CD4-positive, alpha-beta T cell treated with Interleukin-21 for 1 hour (primary cell): Measurements from ENCODE around the gene CTSH.
A peak's percentile ranks its signal among the peaks of the same experiment; 100 is the strongest.

ENCODE experiments used
- DNase-seq: peaks from one replicate; pipeline ENCODE4 v3.0.0-alpha.2; 2020

The CTSH gene, protein sequence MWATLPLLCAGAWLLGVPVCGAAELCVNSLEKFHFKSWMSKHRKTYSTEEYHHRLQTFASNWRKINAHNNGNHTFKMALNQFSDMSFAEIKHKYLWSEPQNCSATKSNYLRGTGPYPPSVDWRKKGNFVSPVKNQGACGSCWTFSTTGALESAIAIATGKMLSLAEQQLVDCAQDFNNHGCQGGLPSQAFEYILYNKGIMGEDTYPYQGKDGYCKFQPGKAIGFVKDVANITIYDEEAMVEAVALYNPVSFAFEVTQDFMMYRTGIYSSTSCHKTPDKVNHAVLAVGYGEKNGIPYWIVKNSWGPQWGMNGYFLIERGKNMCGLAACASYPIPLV

DNA sequence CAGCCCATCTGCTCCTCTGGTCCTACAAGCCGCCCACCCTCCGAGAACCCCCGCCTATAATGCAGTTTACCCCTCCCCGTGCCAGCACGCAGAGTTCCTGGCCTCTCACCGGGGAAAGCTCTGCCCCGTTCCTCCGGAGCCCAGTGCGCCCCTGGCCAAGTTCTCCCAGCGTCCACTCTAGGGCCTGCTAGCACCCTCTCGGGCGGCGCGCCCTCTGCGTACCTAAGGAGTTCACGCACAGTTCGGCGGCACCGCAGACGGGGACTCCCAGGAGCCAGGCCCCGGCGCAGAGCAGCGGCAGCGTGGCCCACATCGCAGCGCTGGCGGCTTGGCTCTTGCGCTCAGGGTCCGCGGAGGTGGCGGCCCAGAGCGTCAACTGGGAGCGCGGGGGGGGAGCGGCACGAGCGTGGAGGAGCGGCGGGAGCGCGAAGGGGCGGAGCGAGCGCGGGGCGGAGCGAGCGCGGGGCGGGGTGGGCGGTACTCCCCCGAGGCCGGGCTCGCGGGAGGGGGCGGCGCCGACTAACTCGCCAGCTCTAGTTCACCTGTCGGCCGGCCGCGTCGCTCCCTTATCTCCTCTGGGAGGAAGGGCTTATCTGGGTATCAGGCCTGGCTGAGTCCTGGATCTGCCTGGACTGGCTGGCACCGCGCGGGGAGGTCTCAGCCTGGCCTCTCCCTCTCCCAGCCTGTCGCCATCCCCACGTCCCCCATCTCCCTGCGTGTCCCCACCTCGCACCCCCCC lies at the start of gene CTSH:
CTSH (minus strand) TSS at position 378 of the 739 bp plus-strand sequence; CDS start at position 313, 65 bp downstream.
- DNase-seq: peak; percentile 84

DNA sequence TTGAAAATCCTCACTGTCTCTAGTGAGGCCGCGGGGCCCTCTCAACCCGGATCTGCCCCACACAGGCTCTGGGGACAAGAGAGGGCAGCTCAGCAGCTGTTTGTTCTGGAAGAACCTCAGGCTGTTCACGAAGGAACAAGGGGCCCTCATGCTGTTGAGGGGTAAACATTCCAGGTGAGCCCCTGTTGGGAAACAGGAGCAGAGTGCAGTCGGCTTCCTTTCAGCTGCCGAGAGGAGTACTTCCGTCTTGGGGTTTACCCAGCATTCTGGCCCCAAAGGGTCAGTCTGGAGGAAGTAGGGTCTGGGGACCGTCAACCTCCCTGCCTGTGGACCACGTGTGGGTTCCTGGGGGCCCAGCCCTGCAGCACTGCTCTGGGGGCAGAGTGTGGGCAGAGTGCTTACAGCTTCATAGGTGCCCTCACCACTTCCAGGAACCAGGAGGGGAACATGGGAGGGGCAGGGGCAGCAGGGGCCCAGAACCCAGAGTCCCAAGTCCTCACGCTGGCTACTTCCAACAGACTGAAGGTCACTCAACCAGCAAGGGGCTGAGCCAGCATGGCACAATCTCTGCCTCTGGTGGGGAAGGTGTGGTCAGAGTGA lies 49.2 kb upstream of the CTSH start:
- DNase-seq: no peak

DNA sequence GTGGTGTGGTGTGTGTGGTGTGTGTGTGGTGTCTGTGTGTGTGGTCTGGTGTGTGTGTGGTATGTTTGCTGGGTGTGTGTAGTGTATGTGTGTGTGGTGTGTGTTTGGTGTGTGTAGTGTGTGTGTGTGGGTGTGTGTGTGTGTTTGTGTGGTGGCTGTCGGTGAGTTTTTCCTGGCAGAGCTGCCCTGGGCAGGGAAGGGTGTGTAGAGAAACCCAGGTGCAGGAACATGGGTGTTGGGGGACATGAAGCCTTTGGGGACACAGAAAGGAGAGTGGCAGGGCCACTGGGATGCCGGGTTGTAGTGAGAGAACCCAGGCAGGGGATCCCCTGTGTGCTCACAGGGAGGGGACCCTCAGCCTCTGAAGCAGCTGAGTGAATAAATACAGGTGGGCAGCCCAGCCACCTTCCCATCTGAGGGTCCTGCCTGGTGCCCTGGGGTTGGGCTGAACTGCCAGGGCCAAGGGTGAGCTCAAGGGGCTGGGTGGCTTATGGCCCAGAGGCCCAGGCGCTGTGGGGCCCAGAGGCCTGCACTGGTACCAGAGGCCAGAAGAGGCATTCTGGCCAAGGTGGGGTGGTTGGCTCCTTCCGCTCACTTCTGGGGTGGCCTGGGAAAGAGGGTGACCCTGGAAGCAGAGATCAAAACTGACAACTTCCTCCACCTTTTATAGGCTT lies 48.5 kb upstream of the CTSH start:
- no peak for DNase-seq

DNA sequence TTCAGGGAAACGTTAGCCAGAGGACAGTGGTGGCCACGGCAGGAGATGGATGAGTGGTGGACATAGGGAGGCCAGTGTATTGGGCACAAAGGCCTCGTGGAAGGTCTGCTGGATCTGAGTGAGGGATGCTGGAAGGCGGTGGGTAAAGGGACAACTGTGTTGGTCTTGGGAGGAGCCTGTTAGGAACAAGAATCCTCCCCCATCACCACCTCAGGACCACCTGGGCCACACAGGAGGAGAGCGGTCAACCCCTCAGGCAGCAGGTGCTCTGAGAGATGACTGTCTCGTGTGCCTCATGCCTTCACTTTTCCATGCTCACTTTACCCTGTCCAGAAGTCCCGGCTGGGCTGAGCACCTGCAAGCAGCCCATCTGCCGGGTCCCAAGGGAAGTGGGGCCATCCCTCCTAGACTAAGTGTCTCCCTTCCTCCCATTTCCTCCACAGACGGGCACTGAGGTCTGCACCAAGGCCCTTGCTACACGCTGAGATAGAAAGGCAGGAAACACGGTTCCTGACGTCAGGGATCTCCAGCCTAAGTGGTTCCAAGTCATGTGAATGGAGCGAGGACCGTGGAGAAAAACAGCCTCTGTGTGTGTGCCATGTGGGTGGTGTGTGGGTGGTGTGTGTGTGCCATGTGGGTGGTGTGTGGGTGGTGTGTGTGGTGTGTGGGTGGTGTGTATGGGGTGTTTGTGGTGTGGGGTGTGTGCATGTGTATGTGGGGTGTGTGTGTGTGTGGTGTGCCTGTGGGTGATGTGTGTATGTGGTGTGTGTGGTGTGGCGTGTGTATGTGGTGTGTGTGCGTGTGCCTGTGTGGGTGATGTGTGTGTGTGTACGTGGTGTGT lies 47.8 kb upstream of the CTSH start:
- no peak for DNase-seq

DNA sequence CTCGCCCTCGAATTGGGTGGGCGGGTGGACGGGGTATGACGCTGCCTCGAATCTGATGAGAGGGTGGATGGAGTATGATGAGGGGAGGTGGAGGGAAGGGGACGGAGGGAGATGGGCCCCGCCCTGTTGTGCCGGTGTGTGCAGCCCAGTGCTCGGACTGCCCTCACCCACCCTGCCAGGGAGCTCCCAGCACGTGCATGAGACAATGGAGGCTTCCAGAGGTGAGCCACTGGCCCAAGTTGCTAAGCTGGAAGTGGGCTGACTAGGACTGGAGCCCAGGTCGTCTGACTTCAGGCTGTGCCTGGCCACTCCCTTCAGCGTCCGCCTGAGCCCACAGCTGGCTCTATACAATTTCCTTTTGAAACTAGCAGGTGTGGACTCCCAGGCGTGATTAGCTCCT lies 47.0 kb upstream of the CTSH start:
- no peak for DNase-seq

DNA sequence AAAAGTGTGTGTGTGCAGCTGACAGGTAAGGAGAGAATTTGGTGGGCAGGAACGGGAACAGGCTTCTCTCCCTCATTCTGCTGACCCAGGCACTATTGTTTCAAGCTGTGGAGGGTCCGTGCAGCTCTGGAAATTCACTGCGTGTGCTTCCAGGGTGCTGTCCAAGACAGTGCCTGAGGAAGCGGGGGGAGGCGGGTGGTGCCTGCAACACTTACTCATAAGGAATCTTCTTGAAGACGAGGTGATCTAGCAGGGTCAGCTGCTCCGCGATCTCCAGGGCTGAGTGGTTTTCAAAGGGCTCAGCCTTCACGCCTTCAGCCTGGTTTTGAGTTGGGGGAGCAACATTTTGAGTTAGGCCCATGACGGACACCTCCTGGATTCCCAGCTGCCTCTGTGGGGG lies 46.6 kb upstream of the CTSH start:
- no peak for DNase-seq

DNA sequence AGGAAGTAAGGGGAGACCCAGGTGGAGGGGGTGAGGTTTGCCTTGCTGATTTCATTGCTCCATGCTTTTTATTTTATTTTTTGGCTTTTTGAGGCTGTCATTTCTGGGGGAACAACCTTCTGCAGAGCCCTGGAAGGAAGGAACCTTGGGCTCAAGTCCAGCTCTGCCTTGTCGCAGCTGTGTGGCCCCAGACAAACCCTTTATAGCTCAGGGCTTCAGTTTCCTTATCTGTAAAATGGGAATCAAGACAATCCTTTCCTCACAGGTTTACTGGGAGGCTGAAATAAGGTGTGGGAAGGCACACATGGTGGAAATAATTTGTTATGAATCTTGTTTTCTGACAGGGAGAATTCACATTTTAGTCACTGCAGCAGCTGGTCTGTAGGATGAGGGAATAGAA lies 45.4 kb upstream of the CTSH start:
- DNase-seq: no peak

DNA sequence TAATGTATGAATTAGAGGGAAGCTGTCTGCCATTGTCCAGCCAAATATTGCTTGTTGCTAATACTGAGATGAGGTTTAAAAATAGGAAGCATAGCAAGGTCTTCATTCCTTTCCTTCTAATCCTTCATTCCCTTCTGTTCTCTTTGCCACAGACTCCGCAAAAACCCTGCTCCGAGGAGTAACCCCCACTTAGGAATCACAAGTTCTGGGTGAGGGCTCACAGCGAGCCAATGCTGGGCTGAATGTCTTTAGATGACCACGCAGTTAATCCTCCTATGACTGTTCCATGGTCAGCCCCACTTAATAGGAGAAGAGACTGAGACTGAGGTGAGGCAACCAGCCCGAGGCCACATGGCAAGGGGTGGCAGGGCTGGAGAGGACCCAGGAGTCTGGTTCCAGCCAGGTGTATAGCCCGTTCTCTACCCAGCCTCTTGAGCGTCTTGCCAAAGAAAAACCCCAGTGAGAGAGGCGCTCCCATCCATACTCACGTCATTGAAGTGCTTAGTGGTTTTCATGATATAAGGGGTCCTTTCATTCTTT lies 44.9 kb upstream of the CTSH start:
- no peak for DNase-seq

DNA sequence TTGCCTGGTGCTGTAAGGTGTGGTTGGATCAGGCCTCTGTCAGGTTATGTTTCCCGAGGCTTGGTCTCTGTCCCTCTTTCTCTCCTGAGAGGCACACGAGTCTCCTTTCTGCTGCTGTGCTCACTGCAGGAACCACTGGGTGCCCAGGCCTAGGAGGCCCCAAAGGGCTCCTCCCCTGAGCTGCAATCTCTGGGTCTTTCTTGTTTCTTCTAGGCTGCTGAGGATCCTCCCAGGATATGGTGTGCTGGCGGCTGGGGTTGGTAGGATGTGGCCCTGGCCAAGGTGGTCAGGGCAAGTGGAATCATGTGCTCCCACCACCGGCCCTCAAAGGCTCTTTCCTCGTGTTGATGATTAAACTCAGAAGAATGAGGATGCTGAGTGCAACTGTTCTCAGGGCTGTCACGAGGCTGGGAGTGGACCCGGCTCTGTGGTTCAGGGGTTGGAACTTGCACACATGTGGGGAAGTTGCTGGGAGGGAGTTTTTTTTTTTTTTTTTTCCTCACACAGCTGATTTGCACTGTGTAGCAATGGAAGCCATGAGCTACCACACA lies 43.6 kb upstream of the CTSH start:
- DNase-seq: peak; percentile 16

DNA sequence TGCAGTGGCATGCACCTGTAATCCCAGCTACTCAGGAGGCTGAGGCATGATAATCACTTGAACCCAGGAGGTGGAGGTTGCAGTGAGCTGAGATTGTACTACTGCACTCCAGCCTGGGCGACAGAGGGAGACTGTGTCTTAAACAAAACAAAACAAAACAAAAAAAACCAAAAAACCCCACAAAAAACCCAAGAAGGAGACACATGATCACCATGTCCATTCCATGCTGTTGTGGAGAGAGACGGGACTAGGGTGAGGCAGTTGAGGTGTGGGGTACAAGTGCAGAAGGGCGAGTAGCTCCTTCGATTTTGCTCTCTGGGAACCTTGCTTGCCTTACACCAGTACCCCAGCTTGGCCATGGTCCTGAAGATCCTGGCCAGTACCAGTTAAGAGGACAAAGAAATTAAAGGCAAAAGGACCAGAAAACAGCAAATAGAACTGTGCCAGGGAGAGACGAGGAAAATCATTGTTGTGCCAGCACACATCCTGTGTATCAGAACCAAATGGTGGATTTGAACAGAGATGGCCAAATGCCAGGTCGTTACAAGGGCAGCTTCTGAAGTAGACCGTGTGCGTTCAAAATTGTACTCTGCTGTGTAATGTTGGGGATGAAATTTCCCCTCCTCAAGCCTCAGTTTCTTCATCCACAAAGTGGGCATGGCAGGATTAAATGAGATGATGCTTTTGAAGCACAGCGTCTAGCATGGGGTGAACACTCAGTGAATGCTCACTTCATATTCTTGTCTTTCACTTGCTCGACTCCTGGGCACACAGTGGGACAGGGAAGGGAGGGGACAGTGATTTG lies 42.9 kb upstream of the CTSH start:
- no peak for DNase-seq

DNA sequence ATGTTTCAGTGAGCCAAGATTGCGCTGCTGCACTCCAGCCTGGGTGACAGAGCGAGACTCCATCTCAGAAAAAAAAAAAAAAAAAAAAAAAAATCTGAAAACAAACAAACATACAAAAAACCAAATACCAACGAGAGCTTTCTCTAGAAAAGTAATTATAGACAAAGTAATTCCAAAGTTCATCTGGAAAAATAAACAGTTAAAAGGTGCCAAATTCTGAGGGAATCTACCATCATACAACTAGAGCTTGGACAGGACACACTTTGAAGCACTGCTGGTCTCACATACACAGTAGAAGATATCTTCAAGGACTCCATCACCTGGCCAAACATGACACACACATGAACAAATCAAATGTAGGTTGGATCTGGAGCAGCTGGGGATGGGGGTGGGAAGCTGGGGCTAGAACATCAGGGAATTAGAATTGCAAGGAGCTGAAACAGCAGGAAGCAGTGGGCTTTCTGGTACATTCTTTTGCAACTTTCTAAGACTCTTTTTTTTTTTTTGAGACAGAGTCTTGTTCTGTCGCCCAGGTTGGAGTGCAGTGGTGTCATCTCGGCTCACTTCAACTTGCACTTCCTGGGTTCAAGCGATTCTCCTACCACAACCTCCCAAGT lies 41.1 kb upstream of the CTSH start:
- DNase-seq: no peak

DNA sequence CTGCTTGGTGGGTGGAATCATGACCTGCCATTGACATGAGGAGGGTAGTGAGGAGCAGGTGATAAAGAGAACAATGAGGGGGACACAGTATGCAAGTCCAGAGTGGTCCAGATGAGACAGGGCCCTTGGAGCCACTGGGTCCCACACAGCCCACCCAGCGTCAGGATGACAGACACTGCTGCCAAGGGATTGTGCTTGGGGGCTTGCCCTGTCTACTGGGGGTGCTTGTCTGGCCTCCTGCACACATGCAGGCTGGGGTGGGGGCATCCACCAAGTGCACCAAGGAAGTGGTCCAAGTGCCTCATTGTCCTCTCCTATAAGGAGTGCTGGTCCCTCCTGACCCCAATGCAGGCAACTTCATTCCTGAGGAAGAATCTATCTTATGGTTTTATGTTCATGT lies 39.2 kb upstream of the CTSH start:
- no peak for DNase-seq

DNA sequence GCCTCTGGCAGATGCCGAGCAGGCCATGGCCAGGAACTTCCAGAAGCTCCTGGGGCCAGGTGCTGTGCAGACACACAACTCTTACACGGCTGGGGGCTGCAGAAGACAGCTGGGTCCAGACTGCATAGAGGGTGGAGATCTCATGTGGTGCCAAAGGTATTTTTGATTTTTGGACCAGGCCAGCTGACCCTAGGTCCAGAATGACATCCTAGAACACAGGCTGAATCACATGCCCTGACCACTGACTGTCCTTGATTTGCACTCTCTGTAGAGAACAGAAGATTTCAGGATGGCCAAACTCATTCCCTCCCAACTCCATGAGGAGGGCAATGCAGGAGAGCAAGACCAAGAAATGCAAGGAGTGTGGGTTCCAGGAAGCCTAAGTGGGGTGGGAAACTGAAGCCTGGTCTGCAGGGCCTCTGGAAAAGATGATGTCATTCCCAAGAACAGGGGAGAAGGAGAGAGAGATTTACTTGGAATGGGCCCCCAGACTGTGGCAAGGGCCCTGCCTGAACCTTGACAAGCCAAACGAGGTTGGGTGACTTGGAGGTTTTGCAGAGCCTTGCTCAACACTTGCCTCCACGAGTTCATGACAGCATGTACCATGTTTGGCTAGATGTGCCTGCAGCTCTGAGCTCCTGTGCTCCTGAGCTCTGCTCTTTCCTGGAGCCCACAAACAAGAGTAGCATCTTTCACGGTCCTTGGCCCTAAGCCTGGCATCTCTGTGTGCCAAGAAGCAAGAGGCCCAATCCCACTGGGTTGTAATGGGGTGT lies 38.5 kb upstream of the CTSH start:
- DNase-seq: no peak

DNA sequence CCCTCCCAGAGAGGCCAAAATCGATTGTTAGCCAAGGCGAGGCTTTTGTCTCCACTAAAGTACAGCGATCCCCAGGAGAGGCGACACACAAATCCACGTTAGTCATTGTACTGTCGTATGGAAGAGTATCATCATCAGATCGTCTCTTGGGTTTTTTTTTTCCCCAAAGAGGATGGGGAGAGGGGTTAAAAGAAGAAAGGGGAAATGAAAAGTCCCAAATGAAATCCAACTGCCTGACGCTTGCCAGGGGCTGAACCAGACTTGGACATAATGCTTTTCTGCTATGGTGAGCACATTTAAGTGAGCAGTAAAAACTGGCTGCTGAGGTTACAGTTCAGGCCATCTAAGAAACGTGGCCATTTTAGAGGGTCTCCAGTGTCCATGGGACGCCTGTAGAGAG lies 37.9 kb upstream of the CTSH start:
- DNase-seq: no peak

DNA sequence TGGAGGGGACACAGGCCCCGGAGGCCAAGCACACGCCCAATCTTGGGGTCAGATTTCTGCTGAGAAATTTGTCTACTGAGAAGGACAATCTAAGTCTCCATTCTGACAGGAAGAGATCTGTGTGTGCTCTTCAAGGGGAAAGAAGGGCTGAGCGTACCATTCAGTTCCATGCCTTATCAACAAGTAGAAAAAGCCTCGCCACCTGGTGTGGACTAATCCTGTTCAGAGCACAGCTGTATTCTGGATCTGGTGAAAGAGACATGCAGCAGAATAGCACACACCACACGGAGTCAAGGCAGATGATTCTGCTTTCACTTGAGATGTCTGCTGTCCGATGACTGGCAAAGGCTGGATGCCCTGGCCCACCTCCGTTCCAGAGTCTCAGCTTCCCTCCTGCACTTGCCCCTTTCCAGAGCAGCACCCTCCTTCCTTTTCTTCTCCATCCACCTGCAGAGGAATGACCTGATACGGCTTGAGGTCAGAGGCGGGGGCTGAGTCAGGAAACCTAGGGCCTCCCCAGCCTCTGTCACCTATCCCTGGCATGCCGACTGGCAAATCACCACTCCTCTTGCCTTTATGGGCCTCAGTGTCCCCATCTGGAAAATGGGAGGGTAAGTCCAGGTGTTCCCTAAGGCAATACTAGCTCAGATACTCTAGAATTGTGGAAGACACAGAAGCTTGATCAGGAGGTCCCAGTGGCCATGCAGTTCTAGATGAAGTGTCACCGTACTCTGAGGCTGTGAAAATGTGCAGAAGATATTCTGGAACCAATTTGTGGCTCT lies 36.9 kb upstream of the CTSH start:
- DNase-seq: no peak

DNA sequence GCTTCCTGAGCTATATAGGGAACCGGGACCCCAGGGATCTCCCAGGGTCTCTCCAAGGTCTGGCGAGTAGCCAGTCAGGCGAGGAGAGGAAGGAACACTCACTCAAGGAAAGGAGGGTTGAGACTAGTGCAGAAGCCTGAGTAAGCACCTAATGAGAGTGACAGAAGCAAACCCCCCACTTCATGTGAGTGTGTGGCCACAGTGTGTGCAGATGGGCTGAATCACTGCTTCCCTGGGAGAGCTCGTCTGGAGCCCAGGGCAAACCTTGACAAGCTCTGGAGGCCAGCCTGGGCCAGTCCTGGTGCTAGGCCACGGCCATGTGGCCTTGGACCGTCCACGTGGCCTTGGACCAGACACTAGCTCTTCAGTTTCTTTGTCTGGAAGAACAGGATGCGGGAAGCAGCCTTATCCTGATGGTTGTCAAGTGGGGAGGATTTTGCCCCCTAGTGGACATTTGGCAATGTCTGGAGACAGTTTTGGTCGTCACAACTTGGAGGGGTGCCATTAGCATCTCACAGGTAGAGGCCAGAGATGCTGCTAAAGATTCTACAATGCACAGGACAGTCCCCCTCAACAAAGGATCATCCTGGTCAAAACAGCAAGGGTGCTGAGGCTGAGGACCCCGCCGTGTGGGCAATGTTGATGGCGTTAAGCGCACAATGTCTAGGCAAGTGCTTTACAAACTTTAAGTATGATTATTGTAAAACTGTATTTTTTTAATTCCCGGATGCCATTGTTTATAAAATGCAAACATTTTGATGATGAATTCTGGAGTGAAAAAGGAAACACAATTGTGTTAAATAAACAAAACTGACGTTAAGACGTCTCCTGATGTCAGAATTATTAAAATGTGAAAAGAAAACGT lies 34.8 kb upstream of the CTSH start:
- peak; percentile 40 for DNase-seq

DNA sequence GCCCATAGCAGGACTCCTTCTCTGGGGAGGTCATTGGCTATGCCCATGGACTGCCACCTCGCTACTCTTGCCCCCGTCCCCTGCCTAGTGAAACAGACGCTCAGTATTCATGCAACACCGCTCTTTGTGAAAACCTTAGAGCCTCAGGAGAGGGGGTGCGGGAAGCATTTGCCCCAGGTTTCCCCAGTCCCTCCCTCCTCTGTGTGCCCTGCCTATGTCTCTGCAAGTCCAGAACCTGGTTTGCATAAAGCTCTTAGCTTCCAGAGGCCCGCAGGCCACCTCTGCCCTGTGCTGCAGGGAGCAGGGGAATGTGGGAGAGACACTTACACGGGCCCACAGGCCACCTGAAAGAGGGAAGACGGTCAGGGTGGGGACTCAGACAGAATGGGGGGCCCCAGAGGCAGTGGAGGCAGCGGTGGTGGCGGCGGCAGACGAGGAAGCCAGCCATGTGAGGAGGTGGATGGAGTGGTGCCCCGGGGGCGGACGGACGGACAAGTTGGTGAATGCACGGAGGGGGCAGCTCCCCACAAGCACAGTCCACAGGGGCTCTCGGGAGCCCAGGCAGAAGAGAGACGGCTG lies 33.8 kb upstream of the CTSH start:
- DNase-seq: no peak
